GM19467 (cell line): Measurements from ENCODE around the gene TAF11L14.
"Not testable (repeated sequence)": the region's sequence is repeated elsewhere in the genome, so short reads cannot be mapped to it uniquely, and the experiment has no call there.

Experiments used
- ATAC-seq: cut with Tn5 transposase; IDR thresholded peaks from one replicate; pipeline ENCODE4 v1.9.1; 2021; ENCODE audit warnings: mild to moderate bottlenecking, moderate library complexity; ENCODE audit not compliant: unreplicated experiment

The TAF11L14 gene

GRCh38 chr5:17634160-17634559 is at the start of gene TAF11L14:
Gene TAF11L14, plus strand, starts transcription at chr5:17634460.
- no peak for ATAC-seq

GRCh38 chr5:17585658-17586057 is 48.6 kb upstream of the TAF11L14 start, which contains the start of gene TAF11L7:
Gene TAF11L7, minus strand, starts transcription at chr5:17585758.
- ATAC-seq: not testable (repeated sequence)

DNA sequence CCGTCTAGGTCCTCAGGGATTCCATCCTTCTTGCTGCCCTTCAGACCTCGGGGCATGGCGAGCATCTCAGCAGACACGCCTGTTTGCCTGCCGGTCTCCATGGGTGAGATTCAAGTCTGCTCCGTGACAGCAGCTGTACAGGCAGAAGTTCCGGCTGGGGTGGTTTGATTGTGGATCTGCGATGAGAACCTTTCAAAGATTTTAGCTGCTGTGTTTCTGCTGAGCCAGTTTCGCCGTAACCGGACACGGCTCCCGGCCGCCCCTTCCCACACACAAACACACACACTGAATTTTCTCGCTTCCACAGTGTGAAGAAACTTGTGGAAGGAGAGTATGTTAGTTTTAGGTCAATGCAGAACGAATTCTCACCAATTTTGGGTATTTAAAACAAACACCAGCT is 43.4 kb upstream of the TAF11L14 start, which contains the start of gene TAF11L8:
Gene TAF11L8 (minus strand): TSS at position 101 of the 400 bp plus-strand sequence.
- ATAC-seq: not testable (repeated sequence)

- not testable (repeated sequence) for ATAC-seq
Observed at GRCh38 chr5:17594255-17594654, 40.0 kb upstream of the TAF11L14 start, which contains the start of gene TAF11L9. Gene TAF11L9, minus strand, starts transcription at chr5:17594394.

- not testable (repeated sequence) for ATAC-seq
Observed at GRCh38 chr5:17597728-17598127, 36.5 kb upstream of the TAF11L14 start, which contains the start of gene TAF11L10. Gene TAF11L10, minus strand, starts transcription at chr5:17597828.

GRCh38 chr5:17603880-17604279 is 30.4 kb upstream of the TAF11L14 start, which contains the start of gene TAF11L11:
Gene TAF11L11, plus strand, starts transcription at chr5:17604183.
- not testable (repeated sequence) for ATAC-seq

GRCh38 chr5:17604951-17605350 is 29.3 kb upstream of the TAF11L14 start:
- no peak for ATAC-seq

- not testable (repeated sequence) for ATAC-seq
Observed at GRCh38 chr5:17607461-17607860, 26.8 kb upstream of the TAF11L14 start.

DNA sequence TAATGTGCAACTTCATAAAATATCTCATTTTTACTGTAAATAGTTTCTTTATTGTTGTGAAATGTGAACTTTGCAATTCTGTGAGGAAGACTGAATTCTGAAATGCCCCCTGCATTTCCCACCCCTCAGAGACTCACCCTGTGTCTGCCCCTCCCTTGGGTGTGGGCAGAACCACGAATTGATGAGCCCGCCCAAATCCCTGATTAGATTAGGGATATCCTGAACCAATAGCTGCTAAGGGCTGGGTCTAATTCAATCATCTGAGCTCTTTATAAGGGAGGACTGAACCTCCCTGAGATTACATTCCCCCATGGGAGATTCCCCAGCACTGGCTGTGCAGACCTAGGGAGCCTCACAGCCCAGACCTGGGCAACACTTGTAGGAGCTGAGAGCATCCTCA is 24.2 kb upstream of the TAF11L14 start, which contains the start of gene TAF11L12:
Gene TAF11L12 (plus strand): TSS at position 301 of the 400 bp plus-strand sequence.
- ATAC-seq: not testable (repeated sequence)

GRCh38 chr5:17614872-17615605 is 19.2 kb upstream of the TAF11L14 start:
- no peak for ATAC-seq

GRCh38 chr5:17619354-17619753 is 14.9 kb upstream of the TAF11L14 start:
- no peak for ATAC-seq

GRCh38 chr5:17620627-17621026 is 13.6 kb upstream of the TAF11L14 start:
- ATAC-seq: no peak

GRCh38 chr5:17625686-17626085 is 8.6 kb upstream of the TAF11L14 start:
- no peak for ATAC-seq

DNA sequence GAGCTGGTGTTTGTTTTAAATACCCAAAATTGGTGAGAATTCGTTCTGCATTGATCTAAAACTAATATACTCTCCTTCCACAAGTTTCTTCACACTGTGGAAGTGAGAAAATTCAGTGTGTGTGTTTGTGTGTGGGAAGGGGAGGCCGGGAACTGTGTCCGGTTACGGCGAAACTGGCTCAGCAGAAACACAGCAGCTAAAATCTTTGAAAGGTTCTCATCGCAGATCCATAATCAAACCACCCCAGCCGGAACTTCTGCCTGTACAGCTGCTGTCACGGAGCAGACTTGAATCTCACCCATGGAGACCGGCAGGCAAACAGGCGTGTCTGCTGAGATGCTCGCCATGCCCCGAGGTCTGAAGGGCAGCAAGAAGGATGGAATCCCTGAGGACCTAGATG is 2.5 kb upstream of the TAF11L14 start, which contains the start of gene TAF11L13:
Gene TAF11L13 (plus strand): TSS at position 301 of the 400 bp plus-strand sequence.
- ATAC-seq: not testable (repeated sequence)

- not testable (repeated sequence) for ATAC-seq
Observed at GRCh38 chr5:17649232-17649631, 15.0 kb downstream of the TAF11L14 start.

DNA sequence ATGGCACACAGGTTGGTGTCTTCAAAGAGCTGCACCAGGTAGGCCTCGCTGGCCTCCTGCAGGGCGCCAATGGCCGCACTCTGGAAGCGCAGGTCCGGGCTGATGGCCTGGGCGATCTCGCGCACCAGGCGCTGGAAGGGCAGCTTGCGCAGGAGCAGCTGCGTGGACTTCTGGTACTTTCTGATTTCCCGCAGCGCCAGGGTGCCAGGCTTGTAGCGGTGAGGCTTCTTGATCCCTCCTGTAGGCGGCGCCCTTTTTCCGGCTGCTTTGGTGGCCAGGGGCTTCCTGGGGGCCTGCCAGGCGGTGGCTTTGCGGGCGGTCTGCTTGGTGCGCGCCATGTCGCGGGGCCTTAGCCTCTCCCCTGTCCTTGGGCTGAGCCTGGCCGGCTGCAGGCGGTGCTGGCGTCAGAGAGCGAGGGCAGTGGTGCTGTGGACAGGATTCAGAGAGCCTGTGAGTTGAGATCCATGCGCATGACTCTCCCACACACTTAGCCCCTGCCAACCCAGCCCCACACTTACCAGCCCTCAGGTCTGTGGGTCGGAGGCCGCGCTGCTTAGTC is 21.0 kb downstream of the TAF11L14 start:
- ATAC-seq: not testable (repeated sequence)

- ATAC-seq: no peak
Observed at GRCh38 chr5:17655921-17656320, 21.7 kb downstream of the TAF11L14 start.

DNA sequence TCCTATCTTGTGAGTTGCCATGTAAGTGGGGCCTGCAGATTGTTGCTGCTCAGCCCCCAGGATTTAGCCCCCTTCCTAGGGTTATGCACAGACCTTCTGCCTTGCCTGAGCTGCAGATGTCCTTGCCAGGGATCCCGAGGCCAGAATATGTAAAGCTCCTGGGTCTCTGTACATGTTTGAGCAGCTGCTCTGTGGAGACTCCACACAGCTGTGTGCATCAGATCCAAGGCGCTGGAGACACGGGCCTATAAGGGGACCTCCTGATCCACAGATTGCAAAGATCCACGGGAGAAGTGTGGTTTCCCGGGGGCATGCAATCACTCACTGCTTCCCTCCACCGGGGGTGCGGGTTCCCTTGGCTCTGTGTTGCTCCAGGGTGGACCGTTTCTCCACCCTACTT is 28.9 kb downstream of the TAF11L14 start:
- no peak for ATAC-seq

GRCh38 chr5:17665836-17666235 is 31.6 kb downstream of the TAF11L14 start:
- ATAC-seq: no peak

DNA sequence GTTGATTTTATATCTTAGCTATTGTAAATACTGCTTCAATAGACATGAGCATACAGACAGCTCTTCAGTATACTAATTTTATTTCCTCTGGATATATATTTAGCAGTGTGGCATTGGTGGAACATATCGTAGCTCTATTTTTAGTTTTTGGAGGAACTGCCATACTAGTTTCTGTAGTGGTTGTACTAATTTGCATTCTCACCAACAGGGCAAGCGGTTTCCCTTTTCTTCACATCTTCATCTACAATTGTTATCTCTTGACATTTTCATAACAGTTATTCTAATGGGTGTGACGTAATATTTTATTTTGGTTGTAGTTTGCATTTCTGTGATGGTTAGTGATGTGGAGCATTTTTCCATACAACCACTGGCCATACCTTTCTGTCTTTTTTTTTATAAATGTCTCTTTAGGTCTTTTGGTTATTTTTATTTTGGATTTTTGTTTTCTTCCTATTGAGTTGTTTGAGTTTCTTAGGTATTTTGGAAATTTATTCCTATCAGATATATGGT is 32.5 kb downstream of the TAF11L14 start:
- no peak for ATAC-seq

DNA sequence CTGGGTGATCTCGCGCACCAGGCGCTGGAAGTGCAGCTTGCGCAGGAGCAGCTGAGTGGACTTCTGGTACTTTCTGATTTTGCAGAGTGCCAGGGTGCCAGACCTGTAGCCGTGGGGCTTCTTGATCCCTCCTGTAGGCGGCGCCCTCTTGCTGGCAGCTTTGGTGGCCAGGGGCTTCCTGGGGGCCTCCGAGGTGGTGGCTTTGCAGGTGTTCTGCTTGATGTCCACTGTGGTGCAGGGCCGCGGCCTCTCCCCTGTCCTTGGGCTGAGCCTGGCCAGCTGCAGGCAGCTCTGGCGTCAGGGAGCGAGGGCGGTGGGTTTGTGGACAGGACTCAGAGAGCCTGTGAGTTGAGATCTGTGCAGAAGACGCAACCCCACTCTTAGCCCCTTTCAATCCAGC is 36.1 kb downstream of the TAF11L14 start:
- ATAC-seq: no peak
